PC-3 (cell line): Measurements from ENCODE around the gene GPRC5C.

Experiments used
- EZH2 ChIP-seq: fragments of 300-600 bp; sonication (generic); IDR thresholded peaks from one replicate; pipeline ENCODE4 v1.6.1; 2017; ENCODE audit warnings: antibody characterized with exemption, mild to moderate bottlenecking, low read length; ENCODE audit not compliant: unreplicated experiment
- TF ChIP-seq, protein P1 (sequence below): fragments of 300-600 bp; sonication (generic); conservative IDR thresholded peaks from 2 replicates; pipeline ENCODE4 v1.5.1; 2017; ENCODE audit warnings: antibody characterized with exemption, low read depth, mild to moderate bottlenecking, low read length

DNA sequence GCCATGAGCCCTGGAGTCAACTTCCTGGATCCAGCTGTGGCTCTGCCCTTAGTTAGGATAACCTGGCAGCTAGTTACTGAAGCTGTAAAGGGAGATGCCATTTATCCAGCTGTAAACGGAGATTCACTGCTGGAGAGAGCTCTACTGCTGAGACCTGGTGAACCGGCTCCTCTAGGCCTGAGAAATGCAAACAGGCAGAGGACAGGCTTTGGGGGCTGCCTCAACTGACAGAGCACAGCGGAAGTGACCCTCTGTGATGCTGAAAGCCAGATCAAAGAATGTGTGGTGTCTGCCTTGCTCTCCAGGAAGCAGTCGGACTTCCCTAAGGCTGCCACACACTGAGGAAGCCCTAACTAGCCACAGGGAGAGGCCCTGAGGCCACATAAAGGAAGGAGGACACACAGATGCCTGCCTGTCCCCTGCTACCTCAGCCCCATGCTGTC is 21.9 kb upstream of the GPRC5C start:
- TF ChIP-seq, protein P1, sequence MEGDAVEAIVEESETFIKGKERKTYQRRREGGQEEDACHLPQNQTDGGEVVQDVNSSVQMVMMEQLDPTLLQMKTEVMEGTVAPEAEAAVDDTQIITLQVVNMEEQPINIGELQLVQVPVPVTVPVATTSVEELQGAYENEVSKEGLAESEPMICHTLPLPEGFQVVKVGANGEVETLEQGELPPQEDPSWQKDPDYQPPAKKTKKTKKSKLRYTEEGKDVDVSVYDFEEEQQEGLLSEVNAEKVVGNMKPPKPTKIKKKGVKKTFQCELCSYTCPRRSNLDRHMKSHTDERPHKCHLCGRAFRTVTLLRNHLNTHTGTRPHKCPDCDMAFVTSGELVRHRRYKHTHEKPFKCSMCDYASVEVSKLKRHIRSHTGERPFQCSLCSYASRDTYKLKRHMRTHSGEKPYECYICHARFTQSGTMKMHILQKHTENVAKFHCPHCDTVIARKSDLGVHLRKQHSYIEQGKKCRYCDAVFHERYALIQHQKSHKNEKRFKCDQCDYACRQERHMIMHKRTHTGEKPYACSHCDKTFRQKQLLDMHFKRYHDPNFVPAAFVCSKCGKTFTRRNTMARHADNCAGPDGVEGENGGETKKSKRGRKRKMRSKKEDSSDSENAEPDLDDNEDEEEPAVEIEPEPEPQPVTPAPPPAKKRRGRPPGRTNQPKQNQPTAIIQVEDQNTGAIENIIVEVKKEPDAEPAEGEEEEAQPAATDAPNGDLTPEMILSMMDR = no peak
- no peak for TF ChIP-seq EZH2
